Neural cell (in vitro differentiated cells): ENCODE data around the gene CAP2. TPM values are rescaled to one million over a fixed set of nuclear protein-coding genes. Genes with fewer than 3 reads are reported as not detected.

Experiments used
- H2AFZ ChIP-seq: fragments of 200-600, 300-800 bp; sonication (generic), shearing (Covaris generic); 2 replicates; pipeline ENCODE4 v1.6.0; 2014; ENCODE audit warnings: low read depth, mild to moderate bottlenecking, antibody characterized with exemption, low read length, moderate library complexity
- H3F3A ChIP-seq: fragments of 200-600 bp; shearing (Covaris generic); 2 replicates; pipeline ENCODE4 v1.6.1; 2016; ENCODE audit warnings: mild to moderate bottlenecking, moderate library complexity, mixed read lengths, antibody characterized with exemption, low read length; ENCODE audit not compliant: insufficient read depth, poor library complexity, severe bottlenecking
- H3K27ac ChIP-seq: fragments of 200-600, 300-800 bp; sonication (generic), shearing (Covaris generic); 2 replicates; pipeline ENCODE4 v1.5.1; 2014; ENCODE audit warnings: mild to moderate bottlenecking, low read length, moderate library complexity
- H3K27me3 ChIP-seq: fragments of 300-800, 200-600 bp; sonication (generic), shearing (Covaris generic); 2 replicates; pipeline ENCODE4 v1.6.0; 2014; ENCODE audit warnings: mild to moderate bottlenecking, low read depth, low read length, moderate library complexity; ENCODE audit not compliant: insufficient read depth
- H3K36me3 ChIP-seq: fragments of 300-800, 200-600 bp; sonication (generic), shearing (Covaris generic); 2 replicates; pipeline ENCODE4 v1.5.1; 2014; ENCODE audit warnings: mild to moderate bottlenecking, antibody characterized with exemption, low read length, moderate library complexity; ENCODE audit not compliant: insufficient read depth
- H3K4me2 ChIP-seq: fragments of 300-800, 200-600 bp; sonication (generic), shearing (Covaris generic); 2 replicates; pipeline ENCODE4 v1.6.0; 2014; ENCODE audit warnings: mild to moderate bottlenecking, low read length
- H3K4me3 ChIP-seq: fragments of 300-800, 200-600 bp; sonication (generic), shearing (Covaris generic); 2 replicates; pipeline ENCODE4 v1.5.1; 2014; ENCODE audit warnings: mild to moderate bottlenecking, low read length, moderate library complexity
- H3K79me2 ChIP-seq: fragments of 200-600 bp; shearing (Covaris generic); replicated peaks from 2 replicates; pipeline ENCODE4 v1.6.0; 2014; ENCODE audit warnings: mild to moderate bottlenecking, low read length, moderate library complexity; ENCODE audit not compliant: insufficient read depth
- H3K9ac ChIP-seq: fragments of 300-800, 200-600 bp; sonication (generic), shearing (Covaris generic); 2 replicates; pipeline ENCODE4 v1.6.1; 2016; ENCODE audit warnings: mild to moderate bottlenecking, low read length, mixed read lengths
- H3K9me2 ChIP-seq: fragments of 200-600 bp; shearing (Covaris generic); 2 replicates; pipeline ENCODE4 v1.6.1; 2016; ENCODE audit warnings: mild to moderate bottlenecking, low read length, mixed read lengths; ENCODE audit not compliant: insufficient read depth
- H3K9me3 ChIP-seq: fragments of 200-600, 300-800 bp; sonication (generic), shearing (Covaris generic); 2 replicates; pipeline ENCODE4 v1.6.1; 2016; ENCODE audit warnings: mild to moderate bottlenecking, mixed run types, low read length, moderate library complexity, mixed read lengths
- H4K20me1 ChIP-seq: fragments of 200-600 bp; shearing (Covaris generic); 2 replicates; pipeline ENCODE4 v1.6.1; 2016; ENCODE audit warnings: mild to moderate bottlenecking, mixed run types; ENCODE audit not compliant: insufficient read depth
- CTCF ChIP-seq: fragments of 450-650 bp; IDR thresholded peaks from 2 replicates; pipeline ENCODE4 v1.5.1; 2014; ENCODE audit warnings: antibody characterized with exemption, mild to moderate bottlenecking, moderate library complexity; ENCODE audit not compliant: poor library complexity, severe bottlenecking
- EP300 ChIP-seq: fragments of 450-650 bp; conservative IDR thresholded peaks from 2 replicates; pipeline ENCODE4 v1.6.1; 2014; ENCODE audit warnings: antibody characterized with exemption, mild to moderate bottlenecking, moderate library complexity; ENCODE audit not compliant: poor library complexity, severe bottlenecking
- EZH2 ChIP-seq: fragments of 200-600, 300-800 bp; shearing (Covaris generic), sonication (generic); IDR thresholded peaks from 2 replicates; pipeline ENCODE4 v1.6.1; 2014; ENCODE audit warnings: antibody characterized with exemption, low read length, borderline replicate concordance, mild to moderate bottlenecking; ENCODE audit not compliant: insufficient read depth, poor library complexity, severe bottlenecking
- MXI1 ChIP-seq: fragments of 450-650 bp; conservative IDR thresholded peaks from 2 replicates; pipeline ENCODE4 v1.6.1; 2014; ENCODE audit warnings: antibody characterized with exemption, mild to moderate bottlenecking; ENCODE audit not compliant: poor library complexity, severe bottlenecking
- POLR2AphosphoS5 ChIP-seq: IDR thresholded peaks from 2 replicates; pipeline ENCODE4 v1.6.1; 2012
- RAD21 ChIP-seq: fragments of 450-650 bp; conservative IDR thresholded peaks from 2 replicates; pipeline ENCODE4 v1.6.1; 2014; ENCODE audit warnings: antibody characterized with exemption, mild to moderate bottlenecking, moderate library complexity
- REST ChIP-seq: IDR thresholded peaks from 2 replicates; pipeline ENCODE4 v1.6.1; 2012; ENCODE audit warnings: borderline replicate concordance
- SMC3 ChIP-seq: fragments of 450-650 bp; conservative IDR thresholded peaks from 2 replicates; pipeline ENCODE4 v1.6.1; 2014; ENCODE audit warnings: antibody characterized with exemption, mild to moderate bottlenecking, moderate library complexity; ENCODE audit not compliant: poor library complexity
- TAF1 ChIP-seq: IDR thresholded peaks from 2 replicates; pipeline ENCODE4 v1.6.1; 2012; ENCODE audit warnings: low read depth
- polyA plus RNA-seq: library from polyadenylated mRNA; depleted of rRNA; stranded (reverse); fragments of >200 nt; gene quantifications from 2 replicates; pipeline ENCODE4 v1.2.3, GENCODE V29; 2014

CAP2 gene
- polyA plus RNA-seq, 1 donor from 2014 or later, result 13.4 TPM

GRCh38 chr6:17466707-17467106 lies 73.3 kb downstream of the CAP2 start:
- TF ChIP-seq EZH2, result no peak
- TF ChIP-seq REST, result no peak
- no peak for TF ChIP-seq RAD21
- TF ChIP-seq EP300, result no peak
- no peak for TF ChIP-seq POLR2AphosphoS5
- no peak for TF ChIP-seq MXI1
- no peak for TF ChIP-seq TAF1
- no peak for TF ChIP-seq CTCF
- TF ChIP-seq SMC3, result no peak
- Histone ChIP-seq H2AFZ (no peak overlapping the region), H3K27ac (no peak overlapping the region), H3K9ac (no peak overlapping the region), H3K9me2 (no peaks in the 10 kb centered on the region), H3F3A (no peaks in the 10 kb centered on the region), H3K79me2 (no peaks in the 10 kb centered on the region), H3K27me3 (no peaks in the 10 kb centered on the region), H3K4me2 (no peak overlapping the region), H3K36me3 (no peaks in the 10 kb centered on the region), H4K20me1 (no peaks in the 10 kb centered on the region), H3K4me3 (no peak overlapping the region), H3K9me3 (no peaks in the 10 kb centered on the region)

GRCh38 chr6:17469006-17469832 lies 75.8 kb downstream of the CAP2 start:
- Histone ChIP-seq H3K27me3 (no peaks in the 10 kb centered on the region), H2AFZ (no peak overlapping the region), H3F3A (no peaks in the 10 kb centered on the region), H3K9ac (no peak overlapping the region), H4K20me1 (no peaks in the 10 kb centered on the region), H3K36me3 (no peaks in the 10 kb centered on the region), H3K27ac (no peak overlapping the region), H3K79me2 (no peaks in the 10 kb centered on the region), H3K9me2 (no peaks in the 10 kb centered on the region), H3K4me2 (no peak overlapping the region), H3K9me3 (no peaks in the 10 kb centered on the region), H3K4me3 (no peak overlapping the region)
- no peak for TF ChIP-seq EP300
- no peak for TF ChIP-seq MXI1
- TF ChIP-seq RAD21, result no peak
- no peak for TF ChIP-seq SMC3
- no peak for TF ChIP-seq REST
- no peak for TF ChIP-seq POLR2AphosphoS5
- no peak for TF ChIP-seq EZH2
- no peak for TF ChIP-seq TAF1
- no peak for TF ChIP-seq CTCF
